Inflammatory macrophage treated with lipopolysaccharide for 1 hour (primary cell): Measurements from ENCODE around the gene GRHPR.
A peak's percentile ranks its signal among the peaks of the same experiment; 100 is the strongest.

Experiments
- DNase-seq, 2 donors: peaks; one replicate each; pipeline ENCODE4 v3.0.0-alpha.2; 2020 to 2022

GRHPR gene

GRCh38 chr9:37399336-37399735, 23.2 kb upstream of the GRHPR start:
- DNase-seq, result no peak

- no peak for DNase-seq
Measured at GRCh38 chr9:37404590-37404989, 17.9 kb upstream of the GRHPR start.

DNA sequence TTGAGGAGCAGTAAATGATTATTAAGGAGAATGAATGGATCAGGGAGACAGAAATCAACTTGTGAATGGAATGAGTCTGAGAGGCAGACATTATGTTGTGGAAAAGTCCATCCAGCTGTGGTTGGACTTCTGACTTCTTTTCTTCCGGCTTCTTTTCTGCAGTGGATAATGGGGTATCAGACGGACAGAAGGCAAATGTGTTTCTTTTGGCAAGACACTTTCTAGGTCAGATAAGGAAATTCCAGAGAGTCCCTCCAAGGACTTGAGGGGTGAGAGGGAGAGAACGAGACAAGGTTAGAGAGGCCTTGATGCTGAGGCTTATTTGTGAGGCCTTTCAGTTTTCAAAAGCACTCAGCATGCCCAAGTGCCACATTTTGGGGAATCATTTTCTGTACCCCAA, 17.1 kb upstream of the GRHPR start:
- no peak for DNase-seq

GRCh38 chr9:37405764-37406380, 16.6 kb upstream of the GRHPR start:
- no peak for DNase-seq

DNA sequence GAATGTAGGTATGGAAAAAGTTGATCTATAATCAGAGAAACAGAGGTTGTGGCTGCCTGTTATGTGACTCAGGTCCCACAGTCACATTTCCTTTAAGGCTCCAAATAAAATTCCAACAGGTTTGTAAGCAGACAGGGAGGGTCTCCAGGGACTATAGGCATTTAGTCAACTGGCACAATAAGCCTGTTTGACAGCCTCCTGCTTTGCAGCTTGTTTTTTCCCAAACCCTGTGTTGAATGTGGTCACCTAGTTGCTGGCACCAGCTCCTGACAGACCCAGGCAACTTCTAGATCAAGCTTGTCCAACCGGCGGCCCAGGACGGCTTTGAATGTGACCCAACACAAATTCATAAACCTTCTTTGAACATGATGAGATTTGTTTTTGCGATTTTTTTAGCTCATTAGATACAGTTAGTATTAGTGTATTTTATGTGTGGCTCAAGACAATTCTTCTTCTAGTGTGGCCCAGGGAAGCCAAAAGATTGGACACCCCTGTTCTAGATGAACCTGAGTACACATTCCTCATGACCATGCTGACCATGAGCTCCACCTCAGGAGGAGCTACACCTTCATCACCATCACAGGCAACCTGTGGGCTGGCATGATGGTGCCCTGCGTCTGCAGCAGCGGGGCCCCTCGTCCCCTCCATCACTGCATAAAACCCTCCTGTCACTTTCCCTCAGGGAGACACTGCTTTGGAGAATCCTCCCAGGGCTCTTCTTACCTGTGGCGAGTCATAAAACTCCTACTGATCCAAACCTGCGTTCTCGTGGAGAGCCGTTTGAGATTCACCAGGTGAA, 15.7 kb upstream of the GRHPR start:
- DNase-seq, result no peak

GRCh38 chr9:37407468-37407867, 15.0 kb upstream of the GRHPR start:
- DNase-seq, result no peak

DNA sequence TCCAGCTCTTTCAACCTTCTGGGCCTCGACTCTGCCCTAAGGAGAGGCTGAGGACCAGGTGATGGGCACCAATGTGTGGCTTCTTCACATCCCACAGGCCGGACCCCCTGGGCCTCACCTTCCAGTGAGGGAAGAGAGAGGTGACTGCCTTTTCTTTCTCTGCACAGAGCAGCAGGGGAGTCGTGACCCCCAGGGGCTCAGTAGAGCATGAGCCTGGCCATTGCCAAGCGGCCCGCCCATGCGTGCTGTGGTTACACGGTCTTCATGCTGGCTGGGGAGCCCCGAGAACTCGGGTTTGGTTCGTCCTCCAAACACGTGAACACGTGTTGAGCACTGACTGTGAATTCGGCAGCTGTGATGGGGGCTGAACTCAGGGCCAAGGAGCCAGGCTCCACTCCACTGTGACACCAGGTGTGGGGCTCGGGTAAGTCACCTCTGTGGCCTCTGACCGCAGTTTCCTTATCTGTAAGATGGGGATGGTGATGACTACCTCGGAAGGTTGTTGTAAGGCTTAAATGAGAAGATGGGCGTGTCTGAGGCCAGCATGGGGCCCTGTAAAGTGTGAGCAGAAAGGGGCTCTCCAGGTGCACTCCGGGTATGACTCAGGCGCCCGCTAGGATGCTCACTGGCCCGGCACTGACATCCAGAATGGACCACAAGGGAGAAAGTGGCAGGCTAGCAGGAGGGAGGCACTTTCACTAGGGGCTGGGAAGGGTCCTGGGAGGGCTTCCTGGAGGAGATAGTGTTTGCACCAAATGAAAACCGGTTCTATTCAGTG, 13.4 kb upstream of the GRHPR start:
- DNase-seq, result no peak

GRCh38 chr9:37410354-37410861, 12.1 kb upstream of the GRHPR start:
- no peak for DNase-seq

GRCh38 chr9:37410969-37411785, 11.3 kb upstream of the GRHPR start:
- no peak for DNase-seq

DNA sequence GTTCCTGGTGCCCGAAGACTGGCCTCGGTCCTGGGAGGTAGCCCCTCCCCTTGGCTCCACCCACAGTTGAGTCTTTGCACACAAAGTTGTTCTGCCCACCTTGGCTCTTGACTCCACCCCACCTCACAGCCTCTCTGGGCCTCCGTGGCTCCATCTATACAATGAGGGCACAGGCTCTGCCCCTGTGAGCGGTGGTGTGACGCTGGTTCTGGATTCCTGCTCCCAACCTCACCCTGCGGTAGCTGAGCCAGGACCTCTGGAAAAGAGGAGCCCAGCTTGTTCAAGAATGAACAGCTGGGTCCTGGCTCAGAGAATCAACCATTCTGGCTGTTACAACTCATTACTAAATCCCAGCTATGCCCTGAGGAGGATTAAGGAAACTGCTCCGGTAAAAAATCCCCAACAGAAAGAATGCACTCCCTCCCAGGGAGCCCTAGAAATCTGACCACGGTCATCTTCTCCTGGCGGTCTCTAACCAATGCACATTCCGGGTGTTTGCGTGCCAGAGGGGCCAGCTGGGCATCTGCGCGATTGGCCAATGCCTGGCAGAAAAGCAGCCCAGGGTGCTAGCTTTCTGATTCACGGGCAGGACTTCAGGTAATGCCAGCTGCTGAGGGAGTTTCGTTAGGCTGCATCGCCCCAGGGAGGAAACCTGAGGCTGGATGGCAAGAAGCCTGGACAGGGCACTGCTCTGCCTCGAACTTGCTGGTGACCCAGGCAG, 9.9 kb upstream of the GRHPR start:
- no peak for DNase-seq

DNA sequence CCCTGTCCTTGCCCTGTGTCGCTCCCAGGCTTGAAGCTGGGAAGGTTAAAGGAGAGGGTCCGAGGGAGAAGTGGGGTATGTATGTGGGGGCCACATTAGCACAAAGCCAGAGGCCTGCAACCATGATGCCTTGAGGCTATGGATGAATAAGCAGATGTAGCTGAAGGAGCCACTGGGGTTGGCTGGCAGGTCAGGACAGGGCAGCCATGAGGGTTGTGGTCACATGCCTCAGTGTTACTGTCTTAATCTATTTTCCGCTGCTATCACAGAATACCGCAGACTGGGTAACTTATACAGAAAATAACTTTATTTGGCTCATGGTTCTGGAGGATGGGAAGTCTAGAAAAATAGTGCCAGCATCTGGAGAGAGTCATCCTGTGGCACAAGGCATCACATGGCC, 9.2 kb upstream of the GRHPR start:
- DNase-seq, result no peak

GRCh38 chr9:37414503-37414943, 8.0 kb upstream of the GRHPR start:
- DNase-seq, result no peak

GRCh38 chr9:37415011-37415719, 7.3 kb upstream of the GRHPR start:
- peak; percentile 51 to 88 for DNase-seq

DNA sequence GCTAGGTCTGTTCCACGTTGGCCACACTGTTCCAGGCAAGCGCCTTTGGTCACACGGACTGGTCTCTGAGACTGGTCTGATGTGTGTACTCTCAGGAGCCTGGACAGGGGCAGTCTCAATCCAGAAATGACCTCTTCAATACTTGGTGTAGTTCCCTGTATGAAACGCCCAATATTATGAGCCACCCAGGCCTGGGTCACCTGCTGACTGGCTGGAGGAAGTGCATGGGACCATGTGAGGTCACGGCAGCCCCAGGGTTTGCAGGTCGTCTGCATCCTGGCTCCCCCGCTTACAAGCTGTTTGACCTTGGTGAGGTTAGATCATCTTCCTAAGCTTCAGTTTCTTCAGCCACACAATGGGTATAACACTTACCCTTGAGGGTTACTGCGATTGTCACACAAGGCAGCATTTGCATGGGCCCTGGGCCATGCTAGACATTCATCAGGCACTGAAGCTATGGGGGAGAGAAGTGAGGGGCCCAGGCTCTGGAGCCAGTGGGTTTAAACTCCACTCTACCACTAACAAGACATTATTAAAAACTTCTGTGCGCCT, 5.2 kb upstream of the GRHPR start:
- DNase-seq, result no peak

DNA sequence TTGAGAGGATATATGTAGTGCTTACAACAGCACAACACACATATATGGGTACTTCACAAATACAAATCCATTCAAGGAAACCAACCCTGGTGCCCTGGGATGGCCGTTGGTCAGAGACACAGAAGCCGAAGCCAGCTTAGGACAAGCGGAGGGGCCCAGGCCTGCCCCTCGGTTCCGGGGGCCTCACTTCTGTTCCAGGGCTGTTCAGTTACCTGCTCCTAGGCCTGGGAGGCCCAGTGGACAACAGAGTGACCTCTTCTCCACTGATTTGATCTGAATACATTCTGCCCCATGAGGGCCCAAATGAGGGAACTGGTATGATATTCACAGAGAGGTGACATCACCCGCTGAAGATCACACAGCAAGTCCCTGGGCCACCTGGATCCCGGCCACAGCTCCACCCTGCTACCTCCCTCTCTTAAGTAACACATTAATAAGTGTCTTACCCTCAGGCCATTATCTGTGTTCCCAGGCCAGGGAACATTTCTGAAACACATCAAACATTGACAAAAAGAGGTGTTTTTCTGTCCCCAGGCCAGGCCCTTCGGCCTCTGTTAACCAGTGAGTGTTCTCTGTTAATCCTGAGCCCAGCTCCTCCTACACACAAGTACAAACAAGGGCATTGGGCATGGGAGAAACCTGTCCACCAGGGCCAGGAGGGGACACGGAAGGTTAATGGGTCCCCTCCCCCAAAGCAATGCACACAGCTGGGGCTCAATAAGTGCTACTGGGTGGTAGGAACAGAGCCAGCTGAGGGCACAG, 4.5 kb upstream of the GRHPR start:
- DNase-seq, result no peak

DNA sequence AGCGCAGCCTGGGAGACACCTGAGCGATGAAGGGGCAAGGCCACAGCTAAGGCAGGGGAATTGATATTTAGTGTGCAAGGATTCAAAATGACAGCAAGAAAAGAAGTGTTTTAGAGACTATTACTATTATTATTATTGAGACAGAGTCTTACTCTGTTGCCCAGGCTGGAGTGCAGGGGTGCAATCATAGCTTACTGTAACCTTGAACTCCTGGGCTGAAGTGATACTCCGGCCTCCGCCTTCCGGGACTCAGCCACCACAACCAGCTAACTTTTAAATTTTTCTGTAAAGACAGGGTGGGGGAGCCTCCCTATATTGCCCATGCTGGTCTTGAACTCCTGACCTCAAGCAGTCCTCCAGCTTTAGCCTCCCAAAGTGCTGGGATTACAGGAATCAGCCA, 3.3 kb upstream of the GRHPR start:
- DNase-seq, result no peak

DNA sequence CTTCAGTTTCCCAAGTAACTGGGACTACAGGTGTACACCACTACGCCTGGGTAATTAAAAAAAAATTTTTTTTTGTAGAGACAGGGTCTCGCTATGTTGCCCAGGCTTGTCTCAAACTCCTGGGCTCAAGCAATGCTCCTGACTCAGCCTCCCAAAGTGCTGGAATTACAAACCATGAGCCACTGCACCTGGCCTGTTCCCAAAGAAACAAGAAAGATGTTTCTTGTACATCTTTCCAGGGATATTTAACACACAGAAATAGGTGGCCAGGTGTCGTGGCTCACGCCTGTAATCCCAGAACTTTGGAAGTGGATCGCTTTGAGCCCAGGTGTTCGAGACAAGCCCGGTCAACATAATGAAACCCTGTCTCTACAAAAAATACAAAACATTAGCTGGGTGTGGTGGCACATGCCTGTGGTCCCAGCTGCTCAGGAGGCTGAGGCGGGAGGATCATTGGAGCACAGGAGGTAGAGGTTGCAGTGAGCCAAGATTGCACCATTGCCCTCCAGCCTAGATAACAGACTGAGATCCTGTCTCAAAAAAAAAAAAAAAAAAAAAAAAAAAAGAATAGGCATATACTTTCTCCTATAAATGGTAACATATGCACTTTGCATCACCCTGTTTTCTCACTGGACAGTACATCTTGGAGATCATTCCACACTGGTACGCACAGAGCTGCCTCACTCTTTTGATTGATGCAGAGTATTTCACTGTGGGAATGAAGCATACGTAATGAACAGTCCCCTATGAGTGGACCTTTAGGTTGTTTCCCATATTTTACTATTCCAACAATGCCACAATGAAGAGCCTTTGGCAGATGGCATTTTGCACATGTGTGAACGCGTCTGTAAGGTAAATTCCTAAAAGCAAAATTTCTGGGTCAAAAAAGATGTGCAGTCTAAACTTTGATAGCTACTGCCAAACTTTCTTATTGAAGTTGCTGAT, 2.0 kb upstream of the GRHPR start:
- DNase-seq, result no peak

- peak in 1 of 2 donors; percentile 30 for DNase-seq
Measured at GRCh38 chr9:37421914-37422288, 595 bp upstream of the GRHPR start.

DNA sequence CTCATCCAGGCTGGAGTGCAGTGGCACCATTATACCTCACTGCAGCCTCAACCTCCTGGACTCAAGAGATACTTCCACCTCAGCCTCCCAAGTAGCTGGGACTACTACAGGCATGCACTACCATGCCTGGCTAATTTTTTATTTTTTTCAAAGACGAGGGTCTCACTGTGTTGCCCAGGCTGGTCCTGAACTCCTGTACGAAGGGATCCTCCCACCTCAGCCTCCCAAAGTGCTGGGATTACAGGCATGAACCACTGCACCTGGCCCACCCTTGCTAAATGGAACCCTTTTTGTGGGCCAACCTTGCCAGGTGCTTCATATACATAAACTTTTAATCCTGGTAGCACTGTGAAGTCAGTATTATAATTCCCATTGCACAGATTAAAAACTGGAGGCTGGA, 1.0 kb downstream of the GRHPR start:
- no peak for DNase-seq
